Measurements from ENCODE around the gene MPI. TPM values are rescaled to one million over a fixed set of nuclear protein-coding genes. Genes with fewer than 3 reads are reported as not detected.
A peak's percentile ranks its signal among the peaks of the same experiment; 100 is the strongest.

MPI gene
- total and polyA plus RNA-seq, 10 donors: 16.4 to 49.9 (median 35.2) TPM

- no peaks in the 10 kb centered on the region for H3K9me3 ChIP-seq
- peaks cover 17 to 100% (median 85%) of the 10 kb centered on the region in 6 donors for H3K36me3 ChIP-seq
- H3K27me3 ChIP-seq (replicated peaks in 1 of 7): no peaks in the 10 kb centered on the region
- peaks cover 0 to 14% (median 6%) of the 10 kb centered on the region in 6 donors for H3K4me1 ChIP-seq
- no peak overlapping the region for H3K4me3 ChIP-seq
- 95 to 100% (median 97%) methylated on average over 4 of the region's 4 CpGs for WGBS, 5 donors
- TF ChIP-seq POLR2AphosphoS5 (IDR thresholded peaks at IDR 0.05): no peak
- TF ChIP-seq POLR2A (IDR thresholded peaks at IDR 0.05): no peak
- TF ChIP-seq, protein P1, sequence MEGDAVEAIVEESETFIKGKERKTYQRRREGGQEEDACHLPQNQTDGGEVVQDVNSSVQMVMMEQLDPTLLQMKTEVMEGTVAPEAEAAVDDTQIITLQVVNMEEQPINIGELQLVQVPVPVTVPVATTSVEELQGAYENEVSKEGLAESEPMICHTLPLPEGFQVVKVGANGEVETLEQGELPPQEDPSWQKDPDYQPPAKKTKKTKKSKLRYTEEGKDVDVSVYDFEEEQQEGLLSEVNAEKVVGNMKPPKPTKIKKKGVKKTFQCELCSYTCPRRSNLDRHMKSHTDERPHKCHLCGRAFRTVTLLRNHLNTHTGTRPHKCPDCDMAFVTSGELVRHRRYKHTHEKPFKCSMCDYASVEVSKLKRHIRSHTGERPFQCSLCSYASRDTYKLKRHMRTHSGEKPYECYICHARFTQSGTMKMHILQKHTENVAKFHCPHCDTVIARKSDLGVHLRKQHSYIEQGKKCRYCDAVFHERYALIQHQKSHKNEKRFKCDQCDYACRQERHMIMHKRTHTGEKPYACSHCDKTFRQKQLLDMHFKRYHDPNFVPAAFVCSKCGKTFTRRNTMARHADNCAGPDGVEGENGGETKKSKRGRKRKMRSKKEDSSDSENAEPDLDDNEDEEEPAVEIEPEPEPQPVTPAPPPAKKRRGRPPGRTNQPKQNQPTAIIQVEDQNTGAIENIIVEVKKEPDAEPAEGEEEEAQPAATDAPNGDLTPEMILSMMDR (IDR thresholded peaks at IDR 0.05 in 8 of 11, conservative IDR thresholded peaks at IDR 0.05 in 3 of 11): no peak
- no peak for DNase-seq
- H3K27ac ChIP-seq: no peak overlapping the region
- intact Hi-C loops (cut with DNase I; ENCODE audit: low total_unique reads): no loop called here
Measured at GRCh38 chr15:74850393-74850792, 39.4 kb upstream of the MPI start.

DNA sequence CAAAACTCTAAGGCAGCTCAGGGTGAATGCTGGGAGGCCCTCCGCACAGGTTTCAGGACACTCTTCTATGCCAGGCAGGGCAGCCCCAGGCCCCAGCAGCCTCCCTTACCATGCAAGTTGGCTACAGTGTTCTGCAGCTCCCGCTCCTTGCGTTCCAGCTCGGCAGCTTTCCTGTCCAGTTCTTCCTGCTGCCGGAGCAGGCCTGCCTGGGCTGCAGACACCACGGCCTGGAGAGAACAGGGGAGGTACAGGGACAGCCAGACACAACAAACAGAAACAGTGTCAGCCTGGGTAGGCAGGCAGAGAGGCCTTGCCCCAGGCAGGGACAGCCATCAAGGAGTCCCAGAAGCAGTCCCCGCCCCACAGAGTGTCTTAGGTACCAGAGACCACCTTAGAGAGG is 37.9 kb upstream of the MPI start:
- TF ChIP-seq, protein P1 (IDR thresholded peaks at IDR 0.05 in 8 of 11, conservative IDR thresholded peaks at IDR 0.05 in 3 of 11): no peak
- TF ChIP-seq POLR2AphosphoS5 (IDR thresholded peaks at IDR 0.05) (no peak), POLR2A (IDR thresholded peaks at IDR 0.05) (no peak)
- H3K27me3 ChIP-seq (replicated peaks in 1 of 7): no peaks in the 10 kb centered on the region
- no peak overlapping the region for H3K4me3 ChIP-seq
- DNase-seq: no peak
- no peaks in the 10 kb centered on the region for H3K9me3 ChIP-seq
- H3K36me3 ChIP-seq: peaks cover 17 to 92% (median 77%) of the 10 kb centered on the region in 6 donors
- H3K4me1 ChIP-seq: peaks cover 4 to 20% (median 9%) of the 10 kb centered on the region in 6 donors
- H3K27ac ChIP-seq: no peak overlapping the region
- WGBS, 5 donors: 88 to 98% (median 96%) methylated on average over 7 of the region's 7 CpGs
- intact Hi-C loops (cut with DNase I; ENCODE audit: low total_unique reads): no loop called here

DNA sequence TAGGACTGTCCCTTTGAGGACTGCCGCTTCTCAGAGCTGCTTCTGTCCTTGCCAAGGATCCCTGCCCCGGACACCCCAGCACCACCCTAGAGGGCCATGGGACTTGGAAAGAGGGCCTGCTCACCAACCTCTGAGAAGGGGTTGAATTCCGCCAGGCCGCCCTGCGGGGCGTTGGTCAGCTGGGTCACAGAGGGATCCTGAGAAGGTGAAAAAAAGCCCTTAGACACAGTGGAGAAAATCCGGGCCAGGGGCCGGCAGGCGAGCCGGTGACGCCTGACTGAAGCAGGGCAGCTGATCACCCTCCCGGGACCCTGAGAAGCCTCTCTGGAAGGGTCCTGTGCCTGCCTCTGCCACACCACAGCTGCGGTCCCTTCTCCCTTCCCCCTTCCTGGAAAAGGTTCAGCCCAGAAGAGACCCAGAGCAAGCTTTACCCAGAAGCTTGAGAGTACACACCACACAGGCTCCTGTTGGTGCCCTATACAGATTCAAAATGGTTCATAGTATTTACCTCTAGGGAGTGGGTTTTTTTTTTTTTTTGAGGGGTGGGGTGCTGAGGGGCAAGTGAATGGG is 35.3 kb upstream of the MPI start:
- Histone ChIP-seq H3K27ac (peak overlapping the region in 1 of 8 donors; percentile 11), H3K27me3 (replicated peaks in 1 of 7) (no peaks in the 10 kb centered on the region), H3K9me3 (no peaks in the 10 kb centered on the region), H3K4me1 (peaks cover 22 to 40% (median 34%) of the 10 kb centered on the region in 6 donors), H3K4me3 (no peak overlapping the region), H3K36me3 (peaks cover 11 to 81% (median 51%) of the 10 kb centered on the region in 6 donors)
- DNase-seq: no peak
- 81 to 95% (median 93%) methylated on average over 13 of the region's 13 CpGs for WGBS, 5 donors
- intact Hi-C loops (cut with DNase I; ENCODE audit: low total_unique reads): no loop called here
- TF ChIP-seq, protein P1 (IDR thresholded peaks at IDR 0.05 in 8 of 11, conservative IDR thresholded peaks at IDR 0.05 in 3 of 11): no peak
- TF ChIP-seq POLR2AphosphoS5 (IDR thresholded peaks at IDR 0.05): no peak
- TF ChIP-seq POLR2A (IDR thresholded peaks at IDR 0.05): no peak

- no peak overlapping the region for H3K4me3 ChIP-seq
- H3K36me3 ChIP-seq: peaks cover 11 to 72% (median 38%) of the 10 kb centered on the region in 6 donors
- intact Hi-C loops (cut with DNase I; ENCODE audit: low total_unique reads): no loop called here
- H3K9me3 ChIP-seq: no peaks in the 10 kb centered on the region
- H3K4me1 ChIP-seq: peaks cover 25 to 53% (median 45%) of the 10 kb centered on the region in 6 donors
- 64 to 100% (median 97%) methylated on average over 2 of the region's 2 CpGs for WGBS, 5 donors
- DNase-seq: no peak
- H3K27ac ChIP-seq: no peak overlapping the region
- TF ChIP-seq POLR2AphosphoS5 (IDR thresholded peaks at IDR 0.05) (no peak), POLR2A (IDR thresholded peaks at IDR 0.05) (no peak)
- TF ChIP-seq, protein P1 (IDR thresholded peaks at IDR 0.05 in 8 of 11, conservative IDR thresholded peaks at IDR 0.05 in 3 of 11): no peak
- H3K27me3 ChIP-seq (replicated peaks in 1 of 7): no peaks in the 10 kb centered on the region
Measured at GRCh38 chr15:74855857-74856256, 34.0 kb upstream of the MPI start.
